HL-60 (cell line): Measurements from ENCODE around the gene BLOC1S4.

Experiments used
- GABPA ChIP-seq: IDR thresholded peaks from 2 replicates; pipeline ENCODE4 v1.6.1; 2012; ENCODE audit warnings: low read depth
- POLR2AphosphoS5 ChIP-seq: IDR thresholded peaks from 2 replicates; pipeline ENCODE4 v1.6.1; 2012; ENCODE audit warnings: low read depth
- SPI1 ChIP-seq: IDR thresholded peaks from 2 replicates; pipeline ENCODE4 v1.6.1; 2012; ENCODE audit warnings: low read depth, mild to moderate bottlenecking, borderline replicate concordance
- TF ChIP-seq, protein P1 (sequence below): IDR thresholded peaks from one replicate; pipeline ENCODE4 v1.5.1; 2011; ENCODE audit warnings: low read length, control low read depth, inconsistent platforms; ENCODE audit not compliant: insufficient read depth

DNA sequence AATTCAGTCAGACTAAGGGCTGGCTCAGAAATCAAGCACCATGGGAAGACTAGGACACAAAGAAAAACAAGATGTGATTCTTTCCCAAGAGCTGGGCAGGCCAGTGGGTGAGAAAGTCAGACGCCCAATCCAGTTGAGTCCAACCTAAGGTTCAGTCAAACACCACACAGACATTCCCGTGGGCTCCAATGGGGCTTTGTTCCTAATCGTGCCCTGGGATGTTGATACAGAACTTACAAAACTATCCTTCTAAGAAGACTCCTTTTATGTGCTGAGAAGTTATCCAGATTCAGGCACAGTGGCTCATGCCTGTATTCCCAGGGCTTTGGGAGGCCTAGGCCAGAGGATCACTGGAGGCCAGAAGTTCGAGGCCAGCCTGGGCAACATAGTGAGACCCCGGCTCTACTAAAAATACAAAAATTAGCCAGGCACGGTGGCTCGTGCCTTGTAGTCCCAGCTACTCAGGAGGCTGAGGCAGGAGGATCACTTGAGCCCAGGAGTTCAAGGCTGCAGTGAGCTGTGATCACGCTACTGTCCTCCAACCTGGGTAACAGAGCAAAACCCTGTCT is 3.7 kb downstream of the BLOC1S4 start:
- TF ChIP-seq, protein P1, sequence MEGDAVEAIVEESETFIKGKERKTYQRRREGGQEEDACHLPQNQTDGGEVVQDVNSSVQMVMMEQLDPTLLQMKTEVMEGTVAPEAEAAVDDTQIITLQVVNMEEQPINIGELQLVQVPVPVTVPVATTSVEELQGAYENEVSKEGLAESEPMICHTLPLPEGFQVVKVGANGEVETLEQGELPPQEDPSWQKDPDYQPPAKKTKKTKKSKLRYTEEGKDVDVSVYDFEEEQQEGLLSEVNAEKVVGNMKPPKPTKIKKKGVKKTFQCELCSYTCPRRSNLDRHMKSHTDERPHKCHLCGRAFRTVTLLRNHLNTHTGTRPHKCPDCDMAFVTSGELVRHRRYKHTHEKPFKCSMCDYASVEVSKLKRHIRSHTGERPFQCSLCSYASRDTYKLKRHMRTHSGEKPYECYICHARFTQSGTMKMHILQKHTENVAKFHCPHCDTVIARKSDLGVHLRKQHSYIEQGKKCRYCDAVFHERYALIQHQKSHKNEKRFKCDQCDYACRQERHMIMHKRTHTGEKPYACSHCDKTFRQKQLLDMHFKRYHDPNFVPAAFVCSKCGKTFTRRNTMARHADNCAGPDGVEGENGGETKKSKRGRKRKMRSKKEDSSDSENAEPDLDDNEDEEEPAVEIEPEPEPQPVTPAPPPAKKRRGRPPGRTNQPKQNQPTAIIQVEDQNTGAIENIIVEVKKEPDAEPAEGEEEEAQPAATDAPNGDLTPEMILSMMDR = no peak
- TF ChIP-seq POLR2AphosphoS5 (no peak), GABPA (no peak), SPI1 (no peak)
